CD8-positive, alpha-beta memory T cell (primary cell): ENCODE measurements around the gene SUPT3H. TPM values are rescaled to one million over a fixed set of nuclear protein-coding genes. Genes with fewer than 3 reads are reported as not detected.

ENCODE experiments used
- CTCF ChIA-PET: fragments of 350-600 bp; sonication (Branson Sonifier 250); formaldehyde crosslinking; loops from one replicate; lab custom pipeline; 2021; ENCODE audit warnings: antibody characterized with exemption; lab: Charles Lee
- POLR2A ChIA-PET: fragments of 350-600 bp; sonication (Branson Sonifier 250); formaldehyde crosslinking; loops from one replicate; lab custom pipeline; 2021; ENCODE audit warnings: antibody characterized with exemption; lab: Charles Lee
- DNase-seq, 5 donors: peaks; one replicate each; pipeline versions ENCODE4 v3.0.0 to v3.0.0-alpha.2; 2020 to 2022; ENCODE audit warnings: mixed read lengths in 1 of 5
- H3K27ac ChIP-seq: one replicate; pipeline ENCODE4 v1.7.0; 2013; ENCODE audit warnings: low read depth, mild to moderate bottlenecking, low read length, moderate library complexity
- H3K27me3 ChIP-seq: 2 replicates; pipeline ENCODE4 v1.7.0; 2013; ENCODE audit warnings: low read length, mild to moderate bottlenecking; ENCODE audit not compliant: insufficient read depth, poor library complexity, severe bottlenecking
- H3K36me3 ChIP-seq: 2 replicates; pipeline ENCODE4 v1.7.0; 2013; ENCODE audit warnings: mild to moderate bottlenecking, low read length, moderate library complexity; ENCODE audit not compliant: insufficient read depth
- H3K4me1 ChIP-seq: 2 replicates; pipeline ENCODE4 v1.7.0; 2013; ENCODE audit warnings: mild to moderate bottlenecking, low read length, moderate library complexity; ENCODE audit not compliant: insufficient read depth
- H3K4me3 ChIP-seq: 2 replicates; pipeline ENCODE4 v1.7.0; 2013; ENCODE audit warnings: mild to moderate bottlenecking, low read length
- H3K9me3 ChIP-seq: 2 replicates; pipeline ENCODE4 v1.7.0; 2013; ENCODE audit warnings: mild to moderate bottlenecking, low read length
- H3K27ac Mint-ChIP-seq, 8 donors: one replicate each; pipeline ENCODE4 v1.8.0; 2020 to 2021; ENCODE audit warnings: mixed read lengths in 8 of 8, mild to moderate bottlenecking in 6 of 8, inconsistent platforms in 3 of 8, moderate library complexity in 3 of 8
- H3K27me3 Mint-ChIP-seq, 2 donors: one replicate each; pipeline ENCODE4 v1.8.0; 2020 to 2021; ENCODE audit warnings: mixed read lengths in 2 of 2, mild to moderate bottlenecking in 1 of 2, moderate library complexity in 1 of 2
- H3K36me3 Mint-ChIP-seq, 3 donors: one replicate each; pipeline ENCODE4 v1.8.0; 2020 to 2021; ENCODE audit warnings: mixed read lengths in 3 of 3, inconsistent platforms in 1 of 3, mild to moderate bottlenecking in 1 of 3
- H3K4me1 Mint-ChIP-seq, 3 donors: one replicate each; pipeline ENCODE4 v1.8.0; 2020 to 2021; ENCODE audit warnings: mixed read lengths in 3 of 3, inconsistent platforms in 1 of 3, mild to moderate bottlenecking in 1 of 3
- H3K4me3 Mint-ChIP-seq, 7 donors: one replicate each; pipeline ENCODE4 v1.8.0; 2020 to 2021; ENCODE audit warnings: mixed read lengths in 7 of 7, mild to moderate bottlenecking in 6 of 7, moderate library complexity in 4 of 7, inconsistent platforms in 2 of 7
- H3K9me3 Mint-ChIP-seq, 5 donors: one replicate each; pipeline ENCODE4 v1.8.0; 2020 to 2022; ENCODE audit warnings: mixed read lengths in 5 of 5, mild to moderate bottlenecking in 3 of 5, moderate library complexity in 2 of 5, inconsistent platforms in 1 of 5
- polyA plus RNA-seq: library from polyadenylated mRNA; unstranded; fragments of 300-500 nt; fragmentation: Illumina TruSeq; gene quantifications from one replicate; pipeline ENCODE4 v1.2.3, GENCODE V29; 2021
- total RNA-seq, 2 experiments: library from RNA; stranded (reverse); gene quantifications; one replicate each; pipeline ENCODE4 v1.2.3, GENCODE V29; 2021

SUPT3H gene
- total and polyA plus RNA-seq, 3 experiments from 2014 or later: 13.7 to 17.1 (median 14.6) TPM

GRCh38 chr6:44805238-44805846, 572.4 kb downstream of the SUPT3H start:
- ChIA-PET CTCF (no interaction called here), POLR2A (no interaction called here)
- Mint-ChIP-seq H3K36me3 (peaks cover 0 to 8% (median 6%) of the 10 kb centered on the region in 3 donors), H3K27me3 (no peaks in the 10 kb centered on the region), H3K4me1 (peaks cover 14 to 18% (median 16%) of the 10 kb centered on the region in 3 donors), H3K4me3 (no peak overlapping the region), H3K27ac (peak overlapping the region in 3 of 8 donors; percentile 11 to 61 (median 30)), H3K9me3 (no peaks in the 10 kb centered on the region)
- no peak overlapping the region for H3K27ac ChIP-seq
- no peaks in the 10 kb centered on the region for H3K27me3 ChIP-seq
- no peaks in the 10 kb centered on the region for H3K9me3 ChIP-seq
- H3K36me3 ChIP-seq: no peaks in the 10 kb centered on the region
- no peak for DNase-seq
- no peaks in the 10 kb centered on the region for H3K4me1 ChIP-seq
- no peak overlapping the region for H3K4me3 ChIP-seq

GRCh38 chr6:44804546-44805159, 573.1 kb downstream of the SUPT3H start:
- H3K27me3 Mint-ChIP-seq: no peaks in the 10 kb centered on the region
- H3K4me1 Mint-ChIP-seq: peaks cover 9 to 11% (median 10%) of the 10 kb centered on the region in 3 donors
- H3K27ac Mint-ChIP-seq: peak overlapping the region in 6 of 8 donors; percentile 30 to 84 (median 50)
- H3K36me3 Mint-ChIP-seq: peaks cover 0 to 8% (median 4%) of the 10 kb centered on the region in 3 donors
- H3K36me3 ChIP-seq: no peaks in the 10 kb centered on the region
- H3K9me3 ChIP-seq: no peaks in the 10 kb centered on the region
- ChIA-PET POLR2A (no interaction called here), CTCF (no interaction called here)
- H3K4me1 ChIP-seq: no peaks in the 10 kb centered on the region
- peak overlapping the region in 1 of 7 donors; percentile 13 for H3K4me3 Mint-ChIP-seq
- no peak overlapping the region for H3K27ac ChIP-seq
- H3K27me3 ChIP-seq: no peaks in the 10 kb centered on the region
- DNase-seq: no peak
- H3K4me3 ChIP-seq: no peak overlapping the region
- H3K9me3 Mint-ChIP-seq: no peaks in the 10 kb centered on the region

- Mint-ChIP-seq H3K9me3 (no peaks in the 10 kb centered on the region), H3K27ac (peak overlapping the region in 2 of 8 donors; percentile 66 to 84), H3K4me1 (peaks cover 3 to 5% (median 4%) of the 10 kb centered on the region in 3 donors), H3K36me3 (peaks cover 0 to 6% (median 2%) of the 10 kb centered on the region in 3 donors), H3K27me3 (no peaks in the 10 kb centered on the region), H3K4me3 (no peak overlapping the region)
- ChIA-PET CTCF (no interaction called here), POLR2A (interaction anchor here (0.6 kb wide), 1 partner anchor 448 kb away, joined by 3 read pairs; no protein-coding TSS in a partner anchor)
- Histone ChIP-seq H3K9me3 (no peaks in the 10 kb centered on the region), H3K4me3 (no peak overlapping the region), H3K36me3 (no peaks in the 10 kb centered on the region), H3K4me1 (no peaks in the 10 kb centered on the region), H3K27ac (no peak overlapping the region), H3K27me3 (no peaks in the 10 kb centered on the region)
- DNase-seq: no peak
Observed at GRCh38 chr6:44804016-44804415, 573.7 kb downstream of the SUPT3H start.

GRCh38 chr6:44800784-44801592, 576.7 kb downstream of the SUPT3H start:
- no peaks in the 10 kb centered on the region for H3K27me3 ChIP-seq
- Mint-ChIP-seq H3K4me3 (no peak overlapping the region), H3K27me3 (peaks cover 1 to 13% of the 10 kb centered on the region in 2 donors), H3K27ac (peak overlapping the region in 1 of 8 donors; percentile 65), H3K36me3 (peaks cover 0 to 2% (median 0%) of the 10 kb centered on the region in 3 donors), H3K4me1 (no peaks in the 10 kb centered on the region), H3K9me3 (peaks cover 0 to under 1% (median 0%) of the 10 kb centered on the region in 5 donors)
- DNase-seq: no peak
- H3K4me3 ChIP-seq: no peak overlapping the region
- H3K9me3 ChIP-seq: no peaks in the 10 kb centered on the region
- H3K27ac ChIP-seq: no peak overlapping the region
- ChIA-PET POLR2A (no interaction called here), CTCF (interaction anchor here (1.3 kb wide), 1 partner anchor 8 kb away, joined by 3 read pairs; no protein-coding TSS in a partner anchor)
- H3K4me1 ChIP-seq: no peaks in the 10 kb centered on the region
- H3K36me3 ChIP-seq: no peaks in the 10 kb centered on the region

- ChIA-PET POLR2A (no interaction called here), CTCF (interaction anchor here (1.3 kb wide), 1 partner anchor 9 kb away, joined by 3 read pairs; no protein-coding TSS in a partner anchor)
- no peak overlapping the region for H3K4me3 Mint-ChIP-seq
- peaks cover 4 to 20% of the 10 kb centered on the region in 2 donors for H3K27me3 Mint-ChIP-seq
- no peaks in the 10 kb centered on the region for H3K4me1 Mint-ChIP-seq
- Histone ChIP-seq H3K9me3 (no peaks in the 10 kb centered on the region), H3K4me3 (no peak overlapping the region), H3K4me1 (no peaks in the 10 kb centered on the region), H3K27ac (no peak overlapping the region), H3K27me3 (no peaks in the 10 kb centered on the region), H3K36me3 (no peaks in the 10 kb centered on the region)
- peaks cover 0 to 2% (median 0%) of the 10 kb centered on the region in 5 donors for H3K9me3 Mint-ChIP-seq
- no peak overlapping the region for H3K27ac Mint-ChIP-seq
- peaks cover 0 to 2% (median 0%) of the 10 kb centered on the region in 3 donors for H3K36me3 Mint-ChIP-seq
- DNase-seq: no peak
Observed at GRCh38 chr6:44800171-44800783, 577.5 kb downstream of the SUPT3H start.

- no peak overlapping the region for H3K4me3 Mint-ChIP-seq
- H3K36me3 Mint-ChIP-seq: peaks cover 0 to 5% (median 0%) of the 10 kb centered on the region in 3 donors
- no peak overlapping the region for H3K27ac ChIP-seq
Observed at GRCh38 chr6:44797746-44798145, 580.0 kb downstream of the SUPT3H start.

GRCh38 chr6:44795326-44795725, 582.4 kb downstream of the SUPT3H start:
- Mint-ChIP-seq H3K36me3 (peaks cover 0 to 11% (median 0%) of the 10 kb centered on the region in 3 donors), H3K9me3 (peaks cover 0 to 4% (median 0%) of the 10 kb centered on the region in 5 donors), H3K27me3 (peaks cover 25 to 58% of the 10 kb centered on the region in 2 donors), H3K27ac (no peak overlapping the region), H3K4me3 (no peak overlapping the region), H3K4me1 (no peaks in the 10 kb centered on the region)
- H3K4me3 ChIP-seq: no peak overlapping the region
- no peaks in the 10 kb centered on the region for H3K4me1 ChIP-seq
- no peaks in the 10 kb centered on the region for H3K9me3 ChIP-seq
- CTCF ChIA-PET: no interaction called here
- no peaks in the 10 kb centered on the region for H3K36me3 ChIP-seq
- no peak overlapping the region for H3K27ac ChIP-seq
- POLR2A ChIA-PET: no interaction called here
- H3K27me3 ChIP-seq: no peaks in the 10 kb centered on the region
- DNase-seq: no peak

More at GRCh38 chr6:44797746-44798145, 580.0 kb downstream of the SUPT3H start:
- H3K27me3 Mint-ChIP-seq: peaks cover 17 to 41% of the 10 kb centered on the region in 2 donors
- Histone ChIP-seq H3K9me3 (no peaks in the 10 kb centered on the region), H3K27me3 (no peaks in the 10 kb centered on the region), H3K36me3 (no peaks in the 10 kb centered on the region), H3K4me1 (no peaks in the 10 kb centered on the region), H3K4me3 (no peak overlapping the region)
- peaks cover 0 to 3% (median 0%) of the 10 kb centered on the region in 5 donors for H3K9me3 Mint-ChIP-seq
- POLR2A ChIA-PET: no interaction called here
- H3K4me1 Mint-ChIP-seq: no peaks in the 10 kb centered on the region
- no peak overlapping the region for H3K27ac Mint-ChIP-seq
- DNase-seq: no peak
- CTCF ChIA-PET: no interaction called here
